Smooth muscle cell of trachea (primary cell): ENCODE results near the gene SLC6A11. TPM values are rescaled to one million over a fixed set of nuclear protein-coding genes. Genes with fewer than 3 reads are reported as not detected.

Experiments used
- total RNA-seq: library from RNA; depleted of rRNA; stranded (reverse); fragments of >200 nt; gene quantifications from 2 replicates; pipeline ENCODE4 v1.2.1, GENCODE V29; 2014

Gene SLC6A11
- total RNA-seq = not detected in 2 replicates

DNA sequence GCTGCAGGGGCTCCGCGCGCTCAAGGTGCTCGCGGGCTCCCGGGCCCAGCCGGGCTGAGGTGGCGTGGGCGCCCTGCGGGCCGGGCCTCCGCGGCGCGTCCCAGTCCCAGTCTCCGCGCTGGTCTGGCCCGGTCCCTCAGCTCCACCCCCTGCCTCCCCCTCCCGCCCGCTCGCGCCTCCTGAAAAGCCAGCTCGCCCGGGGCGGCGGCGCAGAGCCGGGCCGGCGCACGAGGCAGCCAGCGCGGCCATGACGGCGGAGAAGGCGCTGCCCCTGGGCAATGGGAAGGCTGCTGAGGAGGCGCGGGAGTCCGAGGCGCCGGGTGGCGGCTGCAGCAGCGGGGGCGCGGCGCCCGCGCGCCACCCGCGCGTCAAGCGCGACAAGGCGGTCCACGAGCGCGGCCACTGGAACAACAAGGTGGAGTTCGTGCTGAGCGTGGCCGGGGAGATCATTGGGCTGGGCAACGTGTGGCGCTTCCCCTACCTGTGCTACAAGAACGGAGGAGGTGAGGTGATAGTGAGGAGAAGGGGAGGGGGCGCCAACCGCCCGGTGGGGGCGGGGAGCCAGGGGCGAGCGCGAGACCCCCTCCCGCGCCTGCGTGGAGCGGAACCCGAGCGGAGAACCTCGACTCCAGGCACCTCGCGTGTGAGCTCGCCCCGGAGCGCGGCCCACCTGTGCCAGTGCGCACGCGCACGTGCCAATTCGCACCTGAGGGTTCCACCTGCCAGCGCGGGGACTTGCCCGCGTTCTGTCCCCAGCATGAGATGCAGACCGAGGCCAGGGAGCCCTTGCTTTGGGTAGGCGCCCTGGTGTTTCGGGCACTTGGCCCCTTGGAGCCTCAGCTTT, at the start of gene SLC6A11:
Gene SLC6A11, plus strand, starts transcription at position 210 of the 844 bp plus-strand sequence. Its CDS starts 38 bp downstream, at position 248.

Other genes starting within 250 kb of the SLC6A11 start
- gene SLC6A1, start 176.5 kb downstream of the SLC6A11 start, total RNA-seq = under 0.01 TPM in 2 replicates